HEK293T (cell line): ENCODE measurements around the gene SOAT2.
A peak's percentile ranks its signal among the peaks of the same experiment; 100 is the strongest.

Source experiments
- CTCF ChIA-PET: fragments of 350-600 bp; formaldehyde crosslinking; extraction: SDS; loops from one replicate; lab custom pipeline; 2021; ENCODE audit warnings: antibody characterized with exemption, inconsistent platforms; lab: Yijun Ruan, JAX
- POLR2A ChIA-PET: fragments of 350-600 bp; formaldehyde crosslinking; extraction: SDS; loops from one replicate; lab custom pipeline; 2020; ENCODE audit warnings: antibody characterized with exemption, inconsistent platforms; lab: Yijun Ruan, JAX
- DNase-seq: peaks from one replicate; pipeline ENCODE4 v3.0.0; 2012; ENCODE audit warnings: mixed read lengths; ENCODE audit errors: extremely low spot score
- ARNT ChIP-seq: fragments of 450-650 bp; IDR thresholded peaks from 2 replicates; pipeline ENCODE4 v1.6.1; 2017; ENCODE audit warnings: mild to moderate bottlenecking
- BHLHE40 ChIP-seq: fragments of 450-650 bp; IDR thresholded peaks from 2 replicates; pipeline ENCODE4 v1.6.1; 2016; ENCODE audit warnings: mild to moderate bottlenecking, moderate library complexity, borderline replicate concordance
- CTBP1 ChIP-seq: fragments of 450-650 bp; IDR thresholded peaks from 2 replicates; pipeline ENCODE4 v1.6.1; 2016; ENCODE audit warnings: borderline replicate concordance
- ELF4 ChIP-seq: fragments of 450-650 bp; IDR thresholded peaks from 2 replicates; pipeline ENCODE4 v1.6.1; 2017; ENCODE audit warnings: antibody characterized with exemption
- FOXA1 ChIP-seq: fragments of 450-650 bp; IDR thresholded peaks from 2 replicates; pipeline ENCODE4 v1.6.1; 2016; ENCODE audit warnings: mild to moderate bottlenecking
- FOXK2 ChIP-seq: fragments of 450-650 bp; IDR thresholded peaks from 2 replicates; pipeline ENCODE4 v1.6.1; 2016; ENCODE audit warnings: mild to moderate bottlenecking
- FOXM1 ChIP-seq: fragments of 450-650 bp; IDR thresholded peaks from 2 replicates; pipeline ENCODE4 v1.6.1; 2017; ENCODE audit warnings: mild to moderate bottlenecking, borderline replicate concordance
- HDGF ChIP-seq: fragments of 450-650 bp; IDR thresholded peaks from 2 replicates; pipeline ENCODE4 v1.6.1; 2017; ENCODE audit warnings: antibody characterized with exemption, borderline replicate concordance
- L3MBTL2 ChIP-seq: fragments of 450-650 bp; conservative IDR thresholded peaks from 2 replicates; pipeline ENCODE4 v1.6.1; 2016; ENCODE audit warnings: mild to moderate bottlenecking
- LEF1 ChIP-seq: fragments of 450-650 bp; IDR thresholded peaks from 2 replicates; pipeline ENCODE4 v1.6.1; 2017; ENCODE audit warnings: mild to moderate bottlenecking, borderline replicate concordance
- NFRKB ChIP-seq: fragments of 450-650 bp; IDR thresholded peaks from 2 replicates; pipeline ENCODE4 v1.6.1; 2016; ENCODE audit warnings: mild to moderate bottlenecking, moderate library complexity
- PKNOX1 ChIP-seq: fragments of 450-650 bp; IDR thresholded peaks from 2 replicates; pipeline ENCODE4 v1.6.1; 2016
- SP1 ChIP-seq: fragments of 450-650 bp; IDR thresholded peaks from 2 replicates; pipeline ENCODE4 v1.6.1; 2017
- SUZ12 ChIP-seq: fragments of 450-650 bp; IDR thresholded peaks from 2 replicates; pipeline ENCODE4 v1.6.1; 2016; ENCODE audit warnings: mild to moderate bottlenecking
- TARDBP ChIP-seq: fragments of 450-650 bp; IDR thresholded peaks from 2 replicates; pipeline ENCODE4 v1.6.1; 2016
- ZNF384 ChIP-seq: fragments of 450-650 bp; IDR thresholded peaks from 2 replicates; pipeline ENCODE4 v1.6.1; 2016

Gene SOAT2

GRCh38 chr12:53097207-53097563 lies 6.1 kb upstream of the SOAT2 start:
- DNase-seq, result no peak
- POLR2A ChIA-PET, result interaction anchor here (0.8 to 3.2 kb wide), 3 partner anchors 17 to 50 kb away, joined by 3 to 23 read pairs (median 3); partner anchors contain the start of gene SPRYD3
- TF ChIP-seq SUZ12 (no peak), BHLHE40 (no peak), ELF4 (no peak)
- CTCF ChIA-PET, result interaction anchor here (4.2 kb wide), 1 partner anchor 32 kb away, joined by 68 read pairs; no protein-coding TSS in a partner anchor

GRCh38 chr12:53097564-53098353 lies 5.5 kb upstream of the SOAT2 start, which contains the start of gene IGFBP6:
TSS of gene IGFBP6 (plus strand) at chr12:53097667. CDS start at chr12:53097718, 51 bp downstream.
- peak; percentile 57 for DNase-seq
- POLR2A ChIA-PET, result interaction anchor here (0.8 to 3.2 kb wide), 4 partner anchors 18 to 50 kb away, joined by 3 to 23 read pairs (median 6); partner anchors contain the start of gene SPRYD3
- CTCF ChIA-PET, result interaction anchor here (1.0 to 4.2 kb wide), 2 partner anchors 32 to 70 kb away, joined by 3 to 68 read pairs; no protein-coding TSS in a partner anchor
- TF ChIP-seq ELF4 (no peak), BHLHE40 (no peak), CTBP1 (no peak), SUZ12 (no peak), TARDBP (no peak), FOXA1 (no peak), FOXK2 (no peak), NFRKB (no peak), FOXM1 (no peak), LEF1 (no peak), L3MBTL2 (no peak), PKNOX1 (no peak), ZNF384 (no peak), ARNT (no peak), SP1 (no peak), HDGF (no peak)

- ChIA-PET POLR2A (interaction anchor here (1.3 to 3.2 kb wide), 4 partner anchors 18 to 35 kb away, joined by 3 to 23 read pairs (median 7); partner anchors contain the start of gene SPRYD3), CTCF (interaction anchor here (0.8 to 4.2 kb wide), 13 partner anchors 10 to 71 kb away, joined by 3 to 68 read pairs (median 4); partner anchors contain the start of gene SPRYD3)
- DNase-seq, result no peak
- TF ChIP-seq FOXM1 (no peak), ZNF384 (no peak), PKNOX1 (no peak), SUZ12 (no peak), FOXK2 (no peak), ARNT (no peak), BHLHE40 (no peak), ELF4 (no peak), L3MBTL2 (no peak), SP1 (no peak)
Measured at GRCh38 chr12:53098354-53098981, 4.8 kb upstream of the SOAT2 start.

GRCh38 chr12:53099071-53099882 lies 4.0 kb upstream of the SOAT2 start:
- ChIA-PET CTCF (interaction anchor here (0.5 to 4.2 kb wide), 16 partner anchors 10 to 1241 kb away, joined by 3 to 68 read pairs (median 4); partner anchors contain the start of gene SPRYD3), POLR2A (interaction anchor here (1.1 to 3.2 kb wide), 5 partner anchors 9 to 35 kb away, joined by 3 to 23 read pairs (median 4); partner anchors contain the start of gene SPRYD3)
- DNase-seq, result peak; percentile 85
- TF ChIP-seq LEF1, result no peak
- no peak for TF ChIP-seq FOXA1
- TF ChIP-seq HDGF, result no peak
- no peak for TF ChIP-seq BHLHE40
- no peak for TF ChIP-seq ZNF384
- TF ChIP-seq CTBP1, result no peak
- no peak for TF ChIP-seq L3MBTL2
- no peak for TF ChIP-seq ELF4
- TF ChIP-seq FOXK2, result no peak
- TF ChIP-seq PKNOX1, result no peak
- no peak for TF ChIP-seq ARNT
- TF ChIP-seq NFRKB, result no peak
- no peak for TF ChIP-seq SUZ12
- no peak; the same call in 1 of the 2 replicates for TF ChIP-seq FOXM1
- TF ChIP-seq SP1, result no peak
- TF ChIP-seq TARDBP, result no peak
